Measurements from ENCODE around the gene CAMTA1. TPM values are rescaled to one million over a fixed set of nuclear protein-coding genes. Genes with fewer than 3 reads are reported as not detected.

The CAMTA1 gene
- total RNA-seq, 1 donor from 2014 or later: 77.6 TPM

DNA sequence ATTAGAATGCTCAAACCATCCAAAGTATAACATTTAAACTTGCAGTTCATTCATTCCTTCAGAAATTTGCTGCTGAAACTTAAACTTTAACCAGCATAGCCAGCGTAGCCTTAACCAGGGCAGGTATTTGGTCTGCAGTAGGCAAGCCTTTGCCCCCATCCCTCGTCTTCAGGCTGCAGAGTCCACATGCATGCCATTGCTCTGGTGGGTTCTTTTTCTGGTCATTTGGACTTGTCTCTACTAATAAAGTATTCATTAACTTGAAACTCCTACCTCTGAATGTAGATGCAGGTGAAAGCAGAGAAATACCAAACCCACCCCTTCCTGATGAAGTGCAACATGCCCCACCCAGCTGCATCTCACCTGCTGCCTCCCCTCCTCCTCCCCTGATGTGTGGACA, 100.2 kb downstream of the CAMTA1 start:
- Mint-ChIP-seq H3K36me3 (ENCODE audit: low read depth, unreplicated experiment) (peaks cover 3% of the 10 kb centered on the region), H3K27me3 (ENCODE audit: low read depth, unreplicated experiment) (no peaks in the 10 kb centered on the region), H3K27ac (ENCODE audit: unreplicated experiment) (no peak overlapping the region), H3K4me1 (ENCODE audit: low read depth, unreplicated experiment) (peaks cover 19% of the 10 kb centered on the region), H3K4me3 (ENCODE audit: unreplicated experiment) (no peak overlapping the region), H3K9me3 (ENCODE audit: unreplicated experiment) (no peaks in the 10 kb centered on the region)
- Histone ChIP-seq H2AFZ (ENCODE audit: low read depth, low read length) (no peak overlapping the region), H3K79me2 (ENCODE audit: insufficient read depth, low read length) (no peaks in the 10 kb centered on the region), H4K20me1 (ENCODE audit: insufficient read depth, low read length) (peaks cover 19% of the 10 kb centered on the region), H3K27ac (ENCODE audit: low read depth, low read length) (no peak overlapping the region), H3K9ac (ENCODE audit: low read length) (no peak overlapping the region), H3K4me2 (ENCODE audit: low read length) (no peak overlapping the region), H3K4me3 (ENCODE audit: insufficient read depth, low read depth, low read length) (no peak overlapping the region), H3K4me1 (ENCODE audit: insufficient read depth, low read length) (peaks cover 7% of the 10 kb centered on the region), H3K9me3 (ENCODE audit: insufficient read depth, low read depth, low read length) (no peaks in the 10 kb centered on the region), H3K36me3 (ENCODE audit: insufficient read depth, low read length) (no peaks in the 10 kb centered on the region), H3K27me3 (ENCODE audit: insufficient read depth, low read length) (no peaks in the 10 kb centered on the region)
- FAIRE-seq: no peak
- no peak for DNase-seq (ENCODE audit: low read depth)
- no peak for TF ChIP-seq EZH2 (IDR thresholded peaks at IDR 0.05; ENCODE audit: insufficient read depth, low read length)
- TF ChIP-seq, protein P1, sequence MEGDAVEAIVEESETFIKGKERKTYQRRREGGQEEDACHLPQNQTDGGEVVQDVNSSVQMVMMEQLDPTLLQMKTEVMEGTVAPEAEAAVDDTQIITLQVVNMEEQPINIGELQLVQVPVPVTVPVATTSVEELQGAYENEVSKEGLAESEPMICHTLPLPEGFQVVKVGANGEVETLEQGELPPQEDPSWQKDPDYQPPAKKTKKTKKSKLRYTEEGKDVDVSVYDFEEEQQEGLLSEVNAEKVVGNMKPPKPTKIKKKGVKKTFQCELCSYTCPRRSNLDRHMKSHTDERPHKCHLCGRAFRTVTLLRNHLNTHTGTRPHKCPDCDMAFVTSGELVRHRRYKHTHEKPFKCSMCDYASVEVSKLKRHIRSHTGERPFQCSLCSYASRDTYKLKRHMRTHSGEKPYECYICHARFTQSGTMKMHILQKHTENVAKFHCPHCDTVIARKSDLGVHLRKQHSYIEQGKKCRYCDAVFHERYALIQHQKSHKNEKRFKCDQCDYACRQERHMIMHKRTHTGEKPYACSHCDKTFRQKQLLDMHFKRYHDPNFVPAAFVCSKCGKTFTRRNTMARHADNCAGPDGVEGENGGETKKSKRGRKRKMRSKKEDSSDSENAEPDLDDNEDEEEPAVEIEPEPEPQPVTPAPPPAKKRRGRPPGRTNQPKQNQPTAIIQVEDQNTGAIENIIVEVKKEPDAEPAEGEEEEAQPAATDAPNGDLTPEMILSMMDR (IDR thresholded peaks at IDR 0.05; ENCODE audit: insufficient read depth, low read depth, low read length): no peak

DNA sequence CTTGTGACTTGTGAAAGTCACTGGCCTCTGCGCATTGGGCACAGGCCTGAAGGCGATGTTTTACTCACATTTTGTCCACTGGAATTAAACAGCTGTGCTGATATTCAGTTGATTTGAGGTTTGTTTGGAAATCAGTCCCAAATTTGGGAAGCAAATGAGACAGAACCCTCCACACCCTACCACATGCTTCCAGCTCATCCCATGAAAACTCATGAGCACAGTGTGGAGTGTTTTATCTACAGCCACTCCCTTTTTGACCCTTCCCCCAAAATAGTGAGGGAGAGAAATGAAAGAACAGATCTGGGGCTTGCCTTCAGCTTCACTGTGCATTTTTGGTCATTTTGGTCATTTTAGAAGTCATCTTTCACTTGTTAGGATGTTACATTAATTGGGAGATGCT, 101.3 kb downstream of the CAMTA1 start:
- TF ChIP-seq, protein P1 (IDR thresholded peaks at IDR 0.05; ENCODE audit: insufficient read depth, low read depth, low read length): no peak
- no peak for TF ChIP-seq EZH2 (IDR thresholded peaks at IDR 0.05; ENCODE audit: insufficient read depth, low read length)
- Histone ChIP-seq H3K27ac (ENCODE audit: low read depth, low read length) (no peak overlapping the region), H3K27me3 (ENCODE audit: insufficient read depth, low read length) (no peaks in the 10 kb centered on the region), H3K36me3 (ENCODE audit: insufficient read depth, low read length) (no peaks in the 10 kb centered on the region), H3K9ac (ENCODE audit: low read length) (no peak overlapping the region), H2AFZ (ENCODE audit: low read depth, low read length) (no peak overlapping the region), H3K4me1 (ENCODE audit: insufficient read depth, low read length) (no peaks in the 10 kb centered on the region), H3K9me3 (ENCODE audit: insufficient read depth, low read depth, low read length) (no peaks in the 10 kb centered on the region), H3K4me3 (ENCODE audit: insufficient read depth, low read depth, low read length) (no peak overlapping the region), H4K20me1 (ENCODE audit: insufficient read depth, low read length) (peaks cover 24% of the 10 kb centered on the region), H3K4me2 (ENCODE audit: low read length) (no peak overlapping the region), H3K79me2 (ENCODE audit: insufficient read depth, low read length) (no peaks in the 10 kb centered on the region)
- H3K9me3 Mint-ChIP-seq (ENCODE audit: unreplicated experiment): no peaks in the 10 kb centered on the region
- no peaks in the 10 kb centered on the region for H3K27me3 Mint-ChIP-seq (ENCODE audit: low read depth, unreplicated experiment)
- H3K36me3 Mint-ChIP-seq (ENCODE audit: low read depth, unreplicated experiment): peaks cover 2% of the 10 kb centered on the region
- H3K4me3 Mint-ChIP-seq (ENCODE audit: unreplicated experiment): no peak overlapping the region
- DNase-seq (ENCODE audit: low read depth) (no peak), FAIRE-seq (no peak)
- peaks cover 16% of the 10 kb centered on the region for H3K4me1 Mint-ChIP-seq (ENCODE audit: low read depth, unreplicated experiment)
- no peak overlapping the region for H3K27ac Mint-ChIP-seq (ENCODE audit: unreplicated experiment)

DNA sequence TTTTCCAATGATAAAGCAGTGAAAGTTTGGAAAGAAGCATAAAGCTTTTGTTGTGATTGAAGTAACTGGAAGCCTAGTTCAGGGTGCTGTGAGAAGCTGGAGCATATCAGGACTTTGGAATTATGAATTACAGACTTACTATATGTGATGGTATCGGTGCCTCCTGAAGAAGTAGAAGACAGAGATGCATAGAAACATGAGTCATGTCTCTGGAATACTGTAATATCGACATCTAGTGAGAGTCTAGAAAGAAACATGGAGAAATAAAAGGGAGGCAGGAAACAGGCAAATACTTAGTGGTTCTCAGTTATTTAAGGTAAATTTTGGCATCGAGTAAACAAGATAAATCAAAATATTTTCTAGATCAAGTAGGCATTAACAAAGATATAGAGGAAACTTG, 103.0 kb downstream of the CAMTA1 start:
- peaks cover 17% of the 10 kb centered on the region for H4K20me1 ChIP-seq (ENCODE audit: insufficient read depth, low read length)
- H3K27ac ChIP-seq (ENCODE audit: low read depth, low read length): no peak overlapping the region
- Mint-ChIP-seq H3K27ac (ENCODE audit: unreplicated experiment) (no peak overlapping the region), H3K4me3 (ENCODE audit: unreplicated experiment) (no peak overlapping the region), H3K4me1 (ENCODE audit: low read depth, unreplicated experiment) (peaks cover 24% of the 10 kb centered on the region), H3K27me3 (ENCODE audit: low read depth, unreplicated experiment) (no peaks in the 10 kb centered on the region), H3K36me3 (ENCODE audit: low read depth, unreplicated experiment) (peaks cover 2% of the 10 kb centered on the region), H3K9me3 (ENCODE audit: unreplicated experiment) (no peaks in the 10 kb centered on the region)
- no peaks in the 10 kb centered on the region for H3K27me3 ChIP-seq (ENCODE audit: insufficient read depth, low read length)
- no peaks in the 10 kb centered on the region for H3K9me3 ChIP-seq (ENCODE audit: insufficient read depth, low read depth, low read length)
- DNase-seq (ENCODE audit: low read depth) (peak; percentile 22), FAIRE-seq (peak; percentile 52)
- H3K4me2 ChIP-seq (ENCODE audit: low read length): no peak overlapping the region
- H3K36me3 ChIP-seq (ENCODE audit: insufficient read depth, low read length): no peaks in the 10 kb centered on the region
- no peak for TF ChIP-seq EZH2 (IDR thresholded peaks at IDR 0.05; ENCODE audit: insufficient read depth, low read length)
- TF ChIP-seq, protein P1 (IDR thresholded peaks at IDR 0.05; ENCODE audit: insufficient read depth, low read depth, low read length): no peak
- no peak overlapping the region for H3K9ac ChIP-seq (ENCODE audit: low read length)
- no peaks in the 10 kb centered on the region for H3K4me1 ChIP-seq (ENCODE audit: insufficient read depth, low read length)
- no peak overlapping the region for H3K4me3 ChIP-seq (ENCODE audit: insufficient read depth, low read depth, low read length)
- H2AFZ ChIP-seq (ENCODE audit: low read depth, low read length): no peak overlapping the region
- no peaks in the 10 kb centered on the region for H3K79me2 ChIP-seq (ENCODE audit: insufficient read depth, low read length)

Data from astrocyte (in vitro differentiated cells and primary cell).